A549 treated with AZD9567 at 1 μM for 4 hours (cell line): Measurements from ENCODE around the gene PSKH1. TPM values are rescaled to one million over a fixed set of nuclear protein-coding genes. Genes with fewer than 3 reads are reported as not detected.

Source experiments
- total RNA-seq: library from RNA; stranded (reverse); fragments of 200-300 nt; extraction: Qiagen RNA extraction; gene quantifications from 5 replicates; pipeline ENCODE4 v1.2.3, GENCODE V29; 2022; ENCODE audit not compliant: insufficient read depth

The PSKH1 gene
- 11.1 to 20.4 TPM (median 15.9 TPM) in 5 replicates for total RNA-seq

DNA sequence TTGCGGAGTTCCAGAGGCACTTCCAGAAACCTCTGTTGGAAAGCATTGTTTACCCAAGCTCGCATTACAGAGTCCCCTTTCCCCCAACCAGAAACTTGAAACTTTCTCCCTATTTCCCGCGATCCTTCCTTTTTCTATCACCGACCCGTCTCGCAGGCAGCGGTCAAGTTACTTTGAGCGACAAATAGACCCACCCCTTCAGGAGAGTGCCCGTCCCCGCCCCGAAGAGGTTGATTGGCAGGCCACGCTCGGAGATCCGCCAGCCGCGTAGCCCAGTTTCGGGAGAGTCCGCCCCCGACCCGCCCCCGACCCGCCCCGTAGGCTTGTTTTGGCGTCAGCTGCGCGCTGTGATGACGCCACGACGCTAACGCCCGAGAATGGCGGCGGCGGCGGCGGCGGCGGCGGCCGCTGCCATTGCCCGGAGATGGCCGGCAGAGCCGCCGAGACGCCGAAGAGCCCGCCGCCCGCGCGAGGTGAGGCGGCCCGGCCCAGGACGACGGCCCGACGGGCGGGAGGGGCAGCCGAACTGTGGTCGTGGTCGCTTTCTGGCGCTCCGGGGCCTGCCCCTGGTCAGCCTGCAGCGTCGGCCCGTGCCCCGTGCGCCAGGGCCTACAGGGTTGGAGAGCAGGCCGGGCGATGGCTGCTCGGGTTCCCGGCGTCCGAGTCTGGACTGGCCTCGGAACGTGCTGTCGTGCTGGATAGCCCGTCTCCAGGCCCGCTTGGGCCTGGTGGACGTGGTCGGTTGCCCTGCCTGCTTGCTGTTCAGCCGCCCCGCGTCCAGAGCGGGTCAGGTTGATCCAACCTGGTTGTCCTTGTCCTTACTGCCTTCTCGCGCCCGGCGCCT lies at the start of gene PSKH1:
Gene PSKH1, plus strand, starts transcription at position 356 of the 844 bp plus-strand sequence. CDS start 15,496 bp downstream, outside the sequence.

GRCh38 chr16:67846320-67847063 lies 46.6 kb upstream of the PSKH1 start, which contains the start of gene NUTF2:
Gene NUTF2, plus strand, starts transcription at chr16:67846933. Its CDS starts 18,198 bp downstream, at chr16:67865131.

GRCh38 chr16:67847064-67847861 lies 45.8 kb upstream of the PSKH1 start, which contains the start of gene CENPT:
Gene CENPT, minus strand, starts transcription at chr16:67847693. Its CDS starts 13,834 bp downstream, at chr16:67833859.

GRCh38 chr16:67872631-67873434 lies 20.2 kb upstream of the PSKH1 start, which contains the start of gene EDC4:
Gene EDC4, plus strand, starts transcription at chr16:67873052. Its CDS starts 210 bp downstream, at chr16:67873262.

GRCh38 chr16:67884684-67885083 lies 8.4 kb upstream of the PSKH1 start, which contains the start of gene NRN1L:
Gene NRN1L, plus strand, starts transcription at chr16:67884885. Its CDS starts 19 bp downstream, at chr16:67884904.

DNA sequence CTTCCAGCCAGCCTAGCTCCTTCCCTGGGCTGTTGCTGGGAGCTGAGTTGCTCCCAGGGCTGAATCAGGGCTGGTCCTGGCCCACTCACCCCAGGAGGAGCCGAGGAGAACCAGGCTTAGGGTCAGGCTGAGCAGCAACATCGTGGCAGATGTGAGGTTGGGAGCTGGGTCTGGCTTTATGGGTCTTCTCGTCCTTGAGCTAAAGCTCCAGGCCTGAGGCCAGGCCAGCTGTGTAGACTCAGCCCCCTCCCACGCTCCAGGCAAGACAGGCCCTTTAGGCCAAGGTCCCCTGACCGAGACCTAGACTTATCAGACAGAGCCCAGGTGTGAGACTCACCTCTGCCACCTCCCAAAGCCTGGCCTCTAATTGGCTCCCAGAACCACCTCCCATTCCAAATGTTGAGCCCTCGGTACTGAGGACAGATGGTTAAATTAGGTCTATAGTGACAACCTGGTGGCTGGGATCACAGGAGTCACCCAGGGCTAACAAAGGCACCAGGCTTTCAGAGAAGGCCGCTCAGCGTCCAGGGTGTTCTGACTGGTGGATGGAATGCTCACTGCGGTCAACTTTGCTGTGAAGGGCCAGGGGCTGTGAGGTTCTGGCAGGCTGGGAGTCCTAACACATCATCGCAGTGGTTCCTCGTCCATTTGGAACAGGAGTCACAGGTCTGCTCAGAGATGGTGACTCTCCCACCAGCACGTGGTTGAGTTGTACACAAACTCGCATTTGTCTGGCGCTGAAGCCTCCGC lies 38.8 kb downstream of the PSKH1 start, which contains the start of gene CTRL:
Gene CTRL, minus strand, starts transcription at position 151 of the 750 bp plus-strand sequence. Its CDS starts 10 bp downstream, at position 141.

GRCh38 chr16:67936124-67936879 lies 43.2 kb downstream of the PSKH1 start, which contains the start of gene PSMB10:
Gene PSMB10, minus strand, starts transcription at chr16:67936850. Its CDS starts 101 bp downstream, at chr16:67936749.

DNA sequence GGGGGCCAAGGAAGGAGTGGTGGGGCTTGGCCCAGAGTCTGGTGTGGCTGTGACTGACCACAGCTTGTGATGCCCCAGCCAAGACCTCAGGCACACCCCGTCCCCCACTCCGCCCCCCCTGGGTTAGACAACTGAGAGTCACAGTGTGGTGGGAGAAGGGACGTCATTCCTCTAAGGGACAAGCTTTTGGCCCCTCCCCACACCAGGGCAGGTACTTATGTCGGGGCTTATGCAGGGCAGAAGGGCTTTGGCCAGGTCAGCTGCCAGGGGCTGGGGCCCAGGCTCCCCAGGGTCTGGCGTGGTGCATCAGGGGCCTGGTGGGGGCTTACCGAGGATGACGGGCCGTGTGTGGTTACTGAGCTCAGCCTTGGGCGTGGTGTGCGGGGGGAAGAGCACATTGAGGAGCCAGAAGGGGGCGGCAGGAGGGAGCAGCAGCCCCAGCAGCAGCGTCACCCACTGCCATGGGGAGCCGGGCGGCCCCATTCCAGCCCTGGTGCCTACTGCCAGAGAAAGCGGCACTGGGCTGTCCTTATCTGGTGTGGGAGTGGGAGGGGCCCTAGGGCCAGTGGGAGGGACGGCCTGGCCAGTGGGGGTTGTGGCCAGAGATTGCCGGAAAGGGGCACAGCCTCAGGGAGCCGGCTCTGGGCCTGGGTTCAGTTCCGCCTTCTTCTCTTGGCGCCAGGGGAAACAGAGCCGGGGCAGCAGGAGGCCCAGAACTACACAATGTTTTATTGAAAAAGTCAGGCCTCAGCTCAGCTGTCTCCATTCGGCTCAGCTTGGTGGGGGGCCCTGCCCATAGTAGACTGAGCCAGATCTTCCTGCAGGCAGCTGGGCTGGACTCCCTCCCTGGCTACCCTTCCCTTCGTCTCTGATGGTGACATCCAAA lies 50.8 kb downstream of the PSKH1 start, which contains the start of gene LCAT:
Gene LCAT, minus strand, starts transcription at position 502 of the 886 bp plus-strand sequence. Its CDS starts 19 bp downstream, at position 483.

DNA sequence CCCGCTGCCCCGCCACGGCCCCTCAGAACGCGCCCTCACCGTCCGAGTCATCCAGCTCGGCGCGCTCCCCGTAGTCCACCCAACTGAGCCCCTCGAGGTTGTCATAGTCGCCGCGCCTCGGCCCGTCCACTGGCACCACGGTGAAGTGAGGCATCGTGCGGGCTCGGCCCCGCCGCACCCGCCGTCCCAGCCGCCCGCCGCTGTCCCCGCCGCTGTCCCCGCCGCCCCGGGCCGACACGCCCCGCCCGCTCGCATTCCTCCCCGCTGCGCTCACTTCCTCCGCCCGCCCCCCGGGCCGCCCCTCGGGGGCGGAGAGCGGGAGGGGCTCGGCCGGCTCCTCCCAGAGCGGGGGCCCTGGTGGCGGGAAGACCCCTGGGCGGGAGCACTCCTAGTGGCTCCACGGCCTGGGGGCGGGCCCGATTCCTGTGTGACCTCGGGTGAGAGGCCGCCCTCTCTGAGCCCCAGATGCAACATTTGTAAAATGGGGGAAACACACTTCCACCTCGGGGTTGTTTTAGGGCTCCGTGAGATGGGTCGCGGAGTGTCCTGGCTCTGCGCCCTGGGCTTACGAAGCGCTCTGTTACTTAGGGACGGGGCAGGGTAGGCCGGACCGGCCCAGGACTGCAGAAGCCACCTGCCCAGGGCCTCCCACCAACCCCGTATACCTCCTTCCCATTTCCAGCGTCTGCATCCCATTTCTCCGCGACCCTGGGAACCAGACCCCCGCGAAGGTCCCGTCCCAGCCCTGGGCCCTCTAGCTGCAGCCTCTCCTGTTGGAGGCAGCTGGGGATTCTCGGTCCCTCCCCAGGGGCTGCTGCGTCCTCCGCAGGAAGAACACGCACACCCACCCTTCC lies 75.6 kb downstream of the PSKH1 start, which contains the start of gene SLC12A4:
Gene SLC12A4, minus strand, starts transcription at position 238 of the 854 bp plus-strand sequence. Its CDS starts 84 bp downstream, at position 154.

Other genes starting within 250 kb of the PSKH1 start
- gene CARMIL2, start 248.1 kb upstream of the PSKH1 start, total RNA-seq: 0.62 to 2.4 TPM (median 2.1 TPM) in 5 replicates
- gene ACD, start 233.0 kb upstream of the PSKH1 start, total RNA-seq: 34.7 to 38.7 TPM (median 36.6 TPM) in 5 replicates
- gene PARD6A, start 232.3 kb upstream of the PSKH1 start, total RNA-seq: 1.8 to 2.2 TPM (median 2.1 TPM) in 4 of 5 replicates, not detected in the other
- gene ENKD1, start 226.5 kb upstream of the PSKH1 start, total RNA-seq: 3.3 to 12.0 TPM (median 10.3 TPM) in 5 replicates
- gene C16orf86, start 226.4 kb upstream of the PSKH1 start, total RNA-seq: 0.10 to 0.20 TPM in 2 of 5 replicates, not detected in the others
- 8.9 to 18.3 TPM (median 17.8 TPM) in 5 replicates for gene GFOD2, start 173.9 kb upstream of the PSKH1 start, total RNA-seq
- gene RANBP10, start 86.7 kb upstream of the PSKH1 start, total RNA-seq: 9.5 to 10.9 TPM (median 10.2 TPM) in 5 replicates
- gene TSNAXIP1, start 86.4 kb upstream of the PSKH1 start, total RNA-seq: 0.33 to 0.85 TPM (median 0.43 TPM) in 4 of 5 replicates, not detected in the other
- gene THAP11, start 50.9 kb upstream of the PSKH1 start, total RNA-seq: 23.4 to 41.0 TPM (median 38.1 TPM) in 5 replicates
- 234 to 376 TPM (median 237 TPM) in 5 replicates for gene NUTF2, start 46.3 kb upstream of the PSKH1 start, total RNA-seq
- 27.5 to 32.3 TPM (median 31.8 TPM) in 5 replicates for gene CENPT, start 45.6 kb upstream of the PSKH1 start, total RNA-seq
- 38.5 to 68.1 TPM (median 65.8 TPM) in 5 replicates for gene EDC4, start 20.2 kb upstream of the PSKH1 start, total RNA-seq
- 0.29 to 0.37 TPM in 2 of 5 replicates, not detected in the others for gene NRN1L, start 8.4 kb upstream of the PSKH1 start, total RNA-seq
- 1.3 to 3.3 TPM (median 1.8 TPM) in 5 replicates for gene CTRL, start 38.6 kb downstream of the PSKH1 start, total RNA-seq
- 33.9 to 55.6 TPM (median 53.0 TPM) in 5 replicates for gene PSMB10, start 43.6 kb downstream of the PSKH1 start, total RNA-seq
- 3.2 to 14.0 TPM (median 12.7 TPM) in 5 replicates for gene LCAT, start 50.9 kb downstream of the PSKH1 start, total RNA-seq
- 20.5 to 37.5 TPM (median 34.2 TPM) in 5 replicates for gene SLC12A4, start 75.4 kb downstream of the PSKH1 start, total RNA-seq
- not detected in 5 replicates for gene DPEP3, start 87.2 kb downstream of the PSKH1 start, total RNA-seq
- not detected in 5 replicates for gene DPEP2, start 106.2 kb downstream of the PSKH1 start, total RNA-seq
- gene DPEP2NB, start 122.7 kb downstream of the PSKH1 start, total RNA-seq: not detected in 5 replicates
- gene DDX28, start 130.0 kb downstream of the PSKH1 start, total RNA-seq: 17.5 to 22.0 TPM (median 21.0 TPM) in 5 replicates
- gene DUS2, start 130.0 kb downstream of the PSKH1 start, total RNA-seq: 14.9 to 17.4 TPM (median 15.9 TPM) in 5 replicates
- 14.4 to 17.5 TPM (median 15.0 TPM) in 5 replicates for gene NFATC3, start 192.1 kb downstream of the PSKH1 start, total RNA-seq